K562 (cell line): ENCODE results near the gene OTUB2. TPM values are rescaled to one million over a fixed set of nuclear protein-coding genes. Genes with fewer than 3 reads are reported as not detected.

Experiments
- ATAC-seq: fragments of 200-7000 bp; cut with Tn5 transposase; 3 replicates; pipeline ENCODE4 v1.9.1; 2020; ENCODE audit warnings: moderate library complexity
- BruUV-seq: library from RNA; stranded (reverse); fragments of 400-500 nt; replicated peaks from 2 replicates; lab custom pipeline; 2021; lab: Mats Ljungman, UMichigan
- CTCF ChIA-PET: fragments of 300-600 bp; formaldehyde crosslinking; extraction: SDS; loops from one replicate; lab custom pipeline; 2021; ENCODE audit warnings: low intra/inter-chr PET ratio; lab: Yijun Ruan, JAX
- POLR2A ChIA-PET: fragments of 300-600, 350-650 bp; sonication (Branson Sonifier 250); formaldehyde crosslinking; extraction: SDS; loops from one replicate; lab custom pipeline; 2021; ENCODE audit warnings: antibody characterized with exemption, inconsistent platforms; lab: Yijun Ruan, JAX
- DNase-seq, 4 experiments: peaks; one replicate each; pipeline versions ENCODE4 v3.0.0 to v3.0.0-alpha.2; 2011 to 2018; ENCODE audit warnings: low spot score in 3 of 4, mixed read lengths in 3 of 4; ENCODE audit errors: extremely low read depth in 1 of 4
- FAIRE-seq: peaks from 2 replicates; lab custom pipeline; 2011; peaks lifted over from hg19 to GRCh38; lab: Jason Lieb, UNC
- H2AFZ ChIP-seq: 2 replicates; pipeline ENCODE4 v1.6.0; 2011; ENCODE audit warnings: low read depth, low read length, control low read depth, inconsistent platforms
- H3K27ac ChIP-seq: fragments of 200-600 bp; 3 replicates; pipeline ENCODE4 v1.8.0; 2011; ENCODE audit warnings: low read depth, mild to moderate bottlenecking, control low read depth, inconsistent platforms, low read length, moderate library complexity, mixed read lengths; ENCODE audit errors: extremely low read depth
- H3K27me3 ChIP-seq, 2 experiments: fragments of 300-600 bp in 1 of 2; 2 replicates in 1 of 2; 3 replicates in 1 of 2; pipeline versions ENCODE4 v1.6.0 to v1.8.0; 2011; ENCODE audit warnings: inconsistent platforms in 2 of 2, low read length in 2 of 2, mild to moderate bottlenecking in 1 of 2, mixed read lengths in 1 of 2, moderate library complexity in 1 of 2; ENCODE audit not compliant: control insufficient read depth in 2 of 2, insufficient read depth in 2 of 2
- H3K36me3 ChIP-seq: fragments of 300-600 bp; 3 replicates; pipeline ENCODE4 v1.8.0; 2011; ENCODE audit warnings: mild to moderate bottlenecking, low read length, inconsistent platforms; ENCODE audit not compliant: control insufficient read depth, insufficient read depth
- H3K4me1 ChIP-seq, 2 experiments: fragments of 200-600 bp in 1 of 2; replicated peaks in 1 of 2; 2 replicates in 1 of 2; 3 replicates in 1 of 2; pipeline versions ENCODE4 v1.5.1 to v1.8.0; 2011; ENCODE audit warnings: inconsistent platforms in 2 of 2, low read length in 2 of 2, mild to moderate bottlenecking in 1 of 2, mixed read lengths in 1 of 2, moderate library complexity in 1 of 2; ENCODE audit not compliant: control insufficient read depth in 2 of 2, insufficient read depth in 2 of 2
- H3K4me2 ChIP-seq: 2 replicates; pipeline ENCODE4 v1.6.1; 2011; ENCODE audit warnings: low read length, control low read depth, inconsistent platforms, mixed read lengths; ENCODE audit not compliant: insufficient read depth
- H3K4me3 ChIP-seq: fragments of 200-600 bp; sonication (generic), shearing (Covaris generic); 2 replicates; pipeline ENCODE4 v1.5.1; 2016; ENCODE audit warnings: control low read depth, inconsistent platforms
- H3K79me2 ChIP-seq: fragments of 200-600 bp; 3 replicates; pipeline ENCODE4 v1.8.0; 2011; ENCODE audit warnings: low read length, inconsistent platforms; ENCODE audit not compliant: control insufficient read depth, insufficient read depth
- H3K9ac ChIP-seq, 2 experiments: 2 replicates each; pipeline versions ENCODE4 v1.6.0 to v1.6.1; 2011; ENCODE audit warnings: low read depth in 2 of 2, low read length in 2 of 2, control low read depth in 1 of 2, inconsistent platforms in 1 of 2, mild to moderate bottlenecking in 1 of 2, mixed read lengths in 1 of 2; ENCODE audit not compliant: insufficient read depth in 1 of 2
- H3K9me1 ChIP-seq: one replicate; pipeline ENCODE4 v1.6.0; 2011; ENCODE audit warnings: inconsistent platforms, mild to moderate bottlenecking, low read length, moderate library complexity; ENCODE audit not compliant: control insufficient read depth, insufficient read depth
- H3K9me3 ChIP-seq: replicated peaks from 2 replicates; pipeline ENCODE4 v1.5.1; 2011; ENCODE audit warnings: low read depth, low read length, inconsistent platforms; ENCODE audit not compliant: control insufficient read depth, insufficient read depth
- H4K20me1 ChIP-seq: replicated peaks from 2 replicates; pipeline ENCODE4 v1.6.1; 2011; ENCODE audit warnings: low read length, inconsistent platforms, mixed read lengths; ENCODE audit not compliant: control insufficient read depth, insufficient read depth
- ARID1B ChIP-seq: fragments of 450-650 bp; IDR thresholded peaks from 2 replicates; pipeline ENCODE4 v1.6.1; 2016; ENCODE audit warnings: antibody characterized with exemption, mild to moderate bottlenecking, inconsistent platforms
- LARP7 ChIP-seq: fragments of 450-650 bp; IDR thresholded peaks from 2 replicates; pipeline ENCODE4 v1.6.1; 2016
- PCBP2 ChIP-seq: fragments of 200-400 bp; formaldehyde crosslinking; IDR thresholded peaks from 2 replicates; pipeline ENCODE4 v1.6.1; 2018; ENCODE audit warnings: low read length, low read depth, mild to moderate bottlenecking, moderate library complexity; ENCODE audit not compliant: poor library complexity, severe bottlenecking
- RBBP5 ChIP-seq: fragments of 200-600 bp; sonication (generic); IDR thresholded peaks from 2 replicates; pipeline ENCODE4 v1.6.1; 2012; ENCODE audit warnings: borderline replicate concordance, mild to moderate bottlenecking, low read length, control low read depth, inconsistent platforms; ENCODE audit not compliant: insufficient read depth, poor library complexity, severe bottlenecking
- SMARCB1 ChIP-seq: IDR thresholded peaks from 2 replicates; pipeline ENCODE4 v1.6.1; 2011; ENCODE audit warnings: improper control_type of control experiment, low read depth; ENCODE audit not compliant: insufficient read length
- SRSF9 ChIP-seq: fragments of 200-400 bp; formaldehyde crosslinking; IDR thresholded peaks from 2 replicates; pipeline ENCODE4 v1.6.1; 2017; ENCODE audit warnings: low read depth, low read length, borderline replicate concordance
- ZBTB1 ChIP-seq: sonication (generic); formaldehyde crosslinking; IDR thresholded peaks from 2 replicates; pipeline ENCODE4 v1.8.1; 2023; ENCODE audit warnings: missing genetic modification reagents, low read depth, mild to moderate bottlenecking, borderline replicate concordance
- ZNF586 ChIP-seq: fragments of 450-650 bp; formaldehyde crosslinking; conservative IDR thresholded peaks from 2 replicates; pipeline ENCODE4 v1.4.0; 2020; ENCODE audit warnings: mild to moderate bottlenecking, moderate library complexity
- WGBS: fragments of 100-300 bp; shearing (Covaris generic); methylation state at CpG from one replicate; pipeline ENCODE4 v1.1.6; 2016; ENCODE audit warnings: low coverage, mixed read lengths; ENCODE audit not compliant: insufficient coverage; ENCODE audit errors: missing lambda C conversion rate; 5-methylcytosine and 5-hydroxymethylcytosine counted together
- in situ Hi-C: fragments of 300-500 bp; cut with MboI; formaldehyde crosslinking; loops from 4 replicates; pipeline ENCODE4 v1.15.0; 2018; ENCODE audit warnings: inconsistent platforms, mixed read lengths
- intact Hi-C: fragments of 100-400 bp; cut with micrococcal nuclease; formaldehyde crosslinking; loops from 2 replicates; pipeline ENCODE4 v1.14.2; 2022
- polyA plus RNA-seq, 8 experiments: library from polyadenylated mRNA; depleted of rRNA in 4 of 8; stranded (reverse) in 5 of 8; unstranded in 3 of 8; fragments of >200 nt; fragmentation: Nextera tagmentation in 2 of 8; fragmentation: Illumina TruSeq in 1 of 8; extraction: Ambion mirVana in 2 of 8; extraction: Trizol in 1 of 8; gene quantifications; 2 replicates each; pipeline versions ENCODE4 v1.2.1 to v1.2.3, GENCODE V29; 2011 to 2014; ENCODE audit warnings: inconsistent platforms in 1 of 8, missing spikeins in 1 of 8
- total RNA-seq, 7 experiments: library from RNA; depleted of rRNA in 6 of 7; stranded (reverse); fragments of >200 nt in 6 of 7; fragmentation: Illumina TruSeq in 2 of 7; extraction: Trizol in 2 of 7; gene quantifications; 2 replicates each; pipeline versions ENCODE4 v1.2.1 to v1.2.3, GENCODE V29; 2011 to 2021; ENCODE audit warnings: low replicate concordance in 1 of 7
- TF ChIP-seq, protein P1 (sequence below): sonication (generic); formaldehyde crosslinking; IDR thresholded peaks from 2 replicates; pipeline ENCODE4 v1.5.0; 2020; ENCODE audit warnings: missing genetic modification reagents
- TF ChIP-seq, protein P2 (sequence below): fragments of 250-450 bp; sonication (Bioruptor Pico); IDR thresholded peaks from 2 replicates; pipeline ENCODE4 v1.5.0; 2022; ENCODE audit warnings: mild to moderate bottlenecking
- TF ChIP-seq, protein P3 (sequence below): sonication (generic); formaldehyde crosslinking; IDR thresholded peaks from 2 replicates; pipeline ENCODE4 v1.8.1; 2023; ENCODE audit warnings: mild to moderate bottlenecking, missing genetic modification reagents

The OTUB2 gene
- total and polyA plus RNA-seq, 9 of the 15 experiments (the other 6 are each of a cell fraction or from before 2014, with no cell fraction given), result 0.01 to 0.31 (median 0.11) TPM

DNA sequence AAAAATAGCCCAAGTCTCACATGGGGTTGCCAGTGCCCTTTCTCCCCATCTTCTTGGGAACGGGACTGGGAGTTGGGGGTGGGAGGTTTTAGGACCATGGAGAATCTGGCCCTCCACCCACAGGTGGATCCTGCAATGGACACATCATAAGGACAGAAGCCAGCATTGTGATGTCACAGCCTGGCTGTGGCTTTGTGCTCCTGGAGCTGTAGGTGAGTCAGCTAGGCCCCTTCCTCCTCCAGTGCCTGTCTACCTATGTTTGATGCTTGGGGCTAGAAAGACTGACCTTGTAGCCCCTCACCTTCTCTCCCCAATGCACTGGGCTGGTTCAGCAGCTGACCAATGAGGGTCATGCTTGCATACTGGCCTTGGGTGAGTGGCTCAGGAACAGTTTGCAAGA lies 29.1 kb upstream of the OTUB2 start, which contains the start of gene CCDC197:
CCDC197 (plus strand) TSS at position 220 of the 400 bp plus-strand sequence. CDS start 831 bp downstream, outside the sequence.
- no peak for TF ChIP-seq RBBP5
- no peak for TF ChIP-seq PCBP2
- TF ChIP-seq SRSF9, result no peak
- TF ChIP-seq, protein P1, sequence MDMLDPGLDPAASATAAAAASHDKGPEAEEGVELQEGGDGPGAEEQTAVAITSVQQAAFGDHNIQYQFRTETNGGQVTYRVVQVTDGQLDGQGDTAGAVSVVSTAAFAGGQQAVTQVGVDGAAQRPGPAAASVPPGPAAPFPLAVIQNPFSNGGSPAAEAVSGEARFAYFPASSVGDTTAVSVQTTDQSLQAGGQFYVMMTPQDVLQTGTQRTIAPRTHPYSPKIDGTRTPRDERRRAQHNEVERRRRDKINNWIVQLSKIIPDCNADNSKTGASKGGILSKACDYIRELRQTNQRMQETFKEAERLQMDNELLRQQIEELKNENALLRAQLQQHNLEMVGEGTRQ (CRISPR knock-in tag), result no peak
- TF ChIP-seq, protein P2, sequence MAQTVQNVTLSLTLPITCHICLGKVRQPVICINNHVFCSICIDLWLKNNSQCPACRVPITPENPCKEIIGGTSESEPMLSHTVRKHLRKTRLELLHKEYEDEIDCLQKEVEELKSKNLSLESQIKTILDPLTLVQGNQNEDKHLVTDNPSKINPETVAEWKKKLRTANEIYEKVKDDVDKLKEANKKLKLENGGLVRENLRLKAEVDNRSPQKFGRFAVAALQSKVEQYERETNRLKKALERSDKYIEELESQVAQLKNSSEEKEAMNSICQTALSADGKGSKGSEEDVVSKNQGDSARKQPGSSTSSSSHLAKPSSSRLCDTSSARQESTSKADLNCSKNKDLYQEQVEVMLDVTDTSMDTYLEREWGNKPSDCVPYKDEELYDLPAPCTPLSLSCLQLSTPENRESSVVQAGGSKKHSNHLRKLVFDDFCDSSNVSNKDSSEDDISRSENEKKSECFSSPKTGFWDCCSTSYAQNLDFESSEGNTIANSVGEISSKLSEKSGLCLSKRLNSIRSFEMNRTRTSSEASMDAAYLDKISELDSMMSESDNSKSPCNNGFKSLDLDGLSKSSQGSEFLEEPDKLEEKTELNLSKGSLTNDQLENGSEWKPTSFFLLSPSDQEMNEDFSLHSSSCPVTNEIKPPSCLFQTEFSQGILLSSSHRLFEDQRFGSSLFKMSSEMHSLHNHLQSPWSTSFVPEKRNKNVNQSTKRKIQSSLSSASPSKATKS (CRISPR knock-in tag), result no peak
- TF ChIP-seq ZBTB1 (CRISPR knock-in tag), result no peak
- TF ChIP-seq SMARCB1, result no peak
- no peak for TF ChIP-seq LARP7
- no peak for TF ChIP-seq ZNF586 (CRISPR knock-in tag)
- no peak for TF ChIP-seq ARID1B
- TF ChIP-seq, protein P3, sequence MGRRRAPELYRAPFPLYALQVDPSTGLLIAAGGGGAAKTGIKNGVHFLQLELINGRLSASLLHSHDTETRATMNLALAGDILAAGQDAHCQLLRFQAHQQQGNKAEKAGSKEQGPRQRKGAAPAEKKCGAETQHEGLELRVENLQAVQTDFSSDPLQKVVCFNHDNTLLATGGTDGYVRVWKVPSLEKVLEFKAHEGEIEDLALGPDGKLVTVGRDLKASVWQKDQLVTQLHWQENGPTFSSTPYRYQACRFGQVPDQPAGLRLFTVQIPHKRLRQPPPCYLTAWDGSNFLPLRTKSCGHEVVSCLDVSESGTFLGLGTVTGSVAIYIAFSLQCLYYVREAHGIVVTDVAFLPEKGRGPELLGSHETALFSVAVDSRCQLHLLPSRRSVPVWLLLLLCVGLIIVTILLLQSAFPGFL (CRISPR knock-in tag), result no peak
- TF ChIP-seq, all 486 proteins: peak for 0
- H4K20me1 ChIP-seq, result 0 out of 2 replicates have a peak, but pooled peaks cover 5% of the 10 kb centered on the region
- no peaks in the 10 kb centered on the region for H3K9me1 ChIP-seq
- peaks cover 0 to 27% of the 10 kb centered on the region in 2 experiments; a peak in 2 of 5 replicates for H3K27me3 ChIP-seq
- ChIA-PET POLR2A (no interaction called here), CTCF (no interaction called here)
- no peak within 1 kb of the TSS for H2AFZ ChIP-seq
- intact Hi-C loops (no loop called here), in situ Hi-C loops (no loop called here)
- DNase-seq, result no peak
- no peak for FAIRE-seq
- no peak within 1 kb of the TSS for H3K9ac ChIP-seq
- no CpG with 5 or more reads among the region's 1 CpG for WGBS
- ATAC-seq, result no peak
- H3K36me3 ChIP-seq, result no peaks in the 10 kb centered on the region
- no TSS peak for BruUV-seq
- H3K4me3 ChIP-seq, result no peak within 1 kb of the TSS
- no peak within 1 kb of the TSS for H3K27ac ChIP-seq
- no peak within 1 kb of the TSS for H3K4me2 ChIP-seq
- H3K4me1 ChIP-seq, result peaks cover 0 to 6% of the 10 kb centered on the region in 2 experiments; a peak in 2 of 5 replicates
- H3K79me2 ChIP-seq, result no peaks in the 10 kb centered on the region
- no peaks in the 10 kb centered on the region for H3K9me3 ChIP-seq
